OCI-LY7 (cell line): ENCODE data around the gene CEP290.

Source experiments
- CTCF ChIP-seq: fragments of 200-600 bp; sonication (generic); conservative IDR thresholded peaks from 2 replicates; pipeline ENCODE4 v1.5.1; 2014; ENCODE audit warnings: mild to moderate bottlenecking, antibody characterized with exemption, low read length, moderate library complexity, mixed read lengths
- EZH2phosphoT487 ChIP-seq: fragments of 200-600 bp; sonication (generic); IDR thresholded peaks from 2 replicates; pipeline ENCODE4 v1.6.1; 2018; ENCODE audit warnings: low read depth, borderline replicate concordance, mild to moderate bottlenecking, mixed run types, antibody characterized with exemption, low read length, moderate library complexity, mixed read lengths

GRCh38 chr12:88127855-88128254 is 14.0 kb downstream of the CEP290 start:
- no peak for TF ChIP-seq CTCF
- no peak for TF ChIP-seq EZH2phosphoT487
